Measurements from ENCODE around the gene FMN2.

Gene FMN2

GRCh38 chr1:240366636-240367035, 275.0 kb downstream of the FMN2 start:
- TF ChIP-seq, protein P1, sequence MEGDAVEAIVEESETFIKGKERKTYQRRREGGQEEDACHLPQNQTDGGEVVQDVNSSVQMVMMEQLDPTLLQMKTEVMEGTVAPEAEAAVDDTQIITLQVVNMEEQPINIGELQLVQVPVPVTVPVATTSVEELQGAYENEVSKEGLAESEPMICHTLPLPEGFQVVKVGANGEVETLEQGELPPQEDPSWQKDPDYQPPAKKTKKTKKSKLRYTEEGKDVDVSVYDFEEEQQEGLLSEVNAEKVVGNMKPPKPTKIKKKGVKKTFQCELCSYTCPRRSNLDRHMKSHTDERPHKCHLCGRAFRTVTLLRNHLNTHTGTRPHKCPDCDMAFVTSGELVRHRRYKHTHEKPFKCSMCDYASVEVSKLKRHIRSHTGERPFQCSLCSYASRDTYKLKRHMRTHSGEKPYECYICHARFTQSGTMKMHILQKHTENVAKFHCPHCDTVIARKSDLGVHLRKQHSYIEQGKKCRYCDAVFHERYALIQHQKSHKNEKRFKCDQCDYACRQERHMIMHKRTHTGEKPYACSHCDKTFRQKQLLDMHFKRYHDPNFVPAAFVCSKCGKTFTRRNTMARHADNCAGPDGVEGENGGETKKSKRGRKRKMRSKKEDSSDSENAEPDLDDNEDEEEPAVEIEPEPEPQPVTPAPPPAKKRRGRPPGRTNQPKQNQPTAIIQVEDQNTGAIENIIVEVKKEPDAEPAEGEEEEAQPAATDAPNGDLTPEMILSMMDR (IDR thresholded peaks at IDR 0.05): no peak
- no peaks in the 10 kb centered on the region for H3K9me3 Mint-ChIP-seq
- no peak for DNase-seq
- no peak overlapping the region for H3K27ac Mint-ChIP-seq
- H3K4me1 Mint-ChIP-seq: no peaks in the 10 kb centered on the region
- H3K27me3 Mint-ChIP-seq (ENCODE audit: low read depth, poor library complexity): peaks cover 6% of the 10 kb centered on the region
- H3K36me3 Mint-ChIP-seq (ENCODE audit: low read depth): no peaks in the 10 kb centered on the region
- no peak overlapping the region for H3K4me3 Mint-ChIP-seq

DNA sequence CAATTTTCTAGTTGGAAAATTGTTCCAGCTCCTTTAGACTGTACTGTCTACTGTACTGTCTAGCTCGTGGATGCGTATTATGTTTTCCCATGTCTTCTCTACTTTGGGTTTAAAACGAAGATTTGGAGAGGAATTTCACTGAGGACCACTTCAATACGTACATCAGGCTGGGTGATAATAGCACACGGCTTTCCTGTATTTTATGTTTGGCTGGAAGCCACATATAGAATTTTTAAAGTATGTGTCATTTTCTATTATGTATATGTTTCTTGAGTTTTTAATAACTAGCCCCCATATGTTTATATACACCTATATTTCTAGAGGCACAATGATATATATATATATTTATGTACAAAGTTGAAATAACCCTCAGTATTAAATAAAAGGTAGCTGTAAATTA, 293.9 kb downstream of the FMN2 start:
- no peak for DNase-seq
- no peak overlapping the region for H3K27ac Mint-ChIP-seq
- no peaks in the 10 kb centered on the region for H3K27me3 Mint-ChIP-seq (ENCODE audit: low read depth, poor library complexity)
- TF ChIP-seq, protein P1 (IDR thresholded peaks at IDR 0.05): no peak
- no peak overlapping the region for H3K4me3 Mint-ChIP-seq
- peaks cover 16% of the 10 kb centered on the region for H3K9me3 Mint-ChIP-seq
- no peaks in the 10 kb centered on the region for H3K4me1 Mint-ChIP-seq
- H3K36me3 Mint-ChIP-seq (ENCODE audit: low read depth): peaks cover 5% of the 10 kb centered on the region

- Mint-ChIP-seq H3K27me3 (ENCODE audit: low read depth, poor library complexity) (no peaks in the 10 kb centered on the region), H3K4me3 (no peak overlapping the region), H3K9me3 (peaks cover 9% of the 10 kb centered on the region), H3K4me1 (no peaks in the 10 kb centered on the region), H3K27ac (no peak overlapping the region), H3K36me3 (ENCODE audit: low read depth) (no peaks in the 10 kb centered on the region)
- TF ChIP-seq, protein P1 (IDR thresholded peaks at IDR 0.05): no peak
- DNase-seq: no peak
Observed at GRCh38 chr1:240385985-240386978, 294.6 kb downstream of the FMN2 start.

- no peak overlapping the region for H3K4me3 Mint-ChIP-seq
- TF ChIP-seq, protein P1 (IDR thresholded peaks at IDR 0.05): no peak
- no peaks in the 10 kb centered on the region for H3K4me1 Mint-ChIP-seq
- no peaks in the 10 kb centered on the region for H3K27me3 Mint-ChIP-seq (ENCODE audit: low read depth, poor library complexity)
- no peak for DNase-seq
- H3K9me3 Mint-ChIP-seq: peaks cover 1% of the 10 kb centered on the region
- H3K36me3 Mint-ChIP-seq (ENCODE audit: low read depth): no peaks in the 10 kb centered on the region
- no peak overlapping the region for H3K27ac Mint-ChIP-seq
Observed at GRCh38 chr1:240387051-240387450, 295.4 kb downstream of the FMN2 start.

- DNase-seq: no peak
- H3K27ac Mint-ChIP-seq: no peak overlapping the region
- H3K9me3 Mint-ChIP-seq: peaks cover 4% of the 10 kb centered on the region
- H3K4me3 Mint-ChIP-seq: no peak overlapping the region
- no peaks in the 10 kb centered on the region for H3K4me1 Mint-ChIP-seq
- H3K27me3 Mint-ChIP-seq (ENCODE audit: low read depth, poor library complexity): peaks cover 5% of the 10 kb centered on the region
- peaks cover 4% of the 10 kb centered on the region for H3K36me3 Mint-ChIP-seq (ENCODE audit: low read depth)
- TF ChIP-seq, protein P1 (IDR thresholded peaks at IDR 0.05): no peak
Observed at GRCh38 chr1:240391660-240392260, 300.1 kb downstream of the FMN2 start.

All from nephron progenitor cell (in vitro differentiated cells).